RPMI7951 (cell line): ENCODE data around the gene ZBTB42. TPM values are rescaled to one million over a fixed set of nuclear protein-coding genes. Genes with fewer than 3 reads are reported as not detected.

Source experiments
- DNase-seq: peaks from one replicate; pipeline ENCODE4 v3.0.0-alpha.2; 2012; ENCODE audit warnings: low read depth
- total RNA-seq: library from RNA; depleted of rRNA; stranded (reverse); fragments of >200 nt; shearing (Covaris generic); gene quantifications from 2 replicates; pipeline ENCODE4 v1.2.3, GENCODE V29; 2014

The ZBTB42 gene
- total RNA-seq, 1 experiment from 2014 or later = 0.84 TPM

DNA sequence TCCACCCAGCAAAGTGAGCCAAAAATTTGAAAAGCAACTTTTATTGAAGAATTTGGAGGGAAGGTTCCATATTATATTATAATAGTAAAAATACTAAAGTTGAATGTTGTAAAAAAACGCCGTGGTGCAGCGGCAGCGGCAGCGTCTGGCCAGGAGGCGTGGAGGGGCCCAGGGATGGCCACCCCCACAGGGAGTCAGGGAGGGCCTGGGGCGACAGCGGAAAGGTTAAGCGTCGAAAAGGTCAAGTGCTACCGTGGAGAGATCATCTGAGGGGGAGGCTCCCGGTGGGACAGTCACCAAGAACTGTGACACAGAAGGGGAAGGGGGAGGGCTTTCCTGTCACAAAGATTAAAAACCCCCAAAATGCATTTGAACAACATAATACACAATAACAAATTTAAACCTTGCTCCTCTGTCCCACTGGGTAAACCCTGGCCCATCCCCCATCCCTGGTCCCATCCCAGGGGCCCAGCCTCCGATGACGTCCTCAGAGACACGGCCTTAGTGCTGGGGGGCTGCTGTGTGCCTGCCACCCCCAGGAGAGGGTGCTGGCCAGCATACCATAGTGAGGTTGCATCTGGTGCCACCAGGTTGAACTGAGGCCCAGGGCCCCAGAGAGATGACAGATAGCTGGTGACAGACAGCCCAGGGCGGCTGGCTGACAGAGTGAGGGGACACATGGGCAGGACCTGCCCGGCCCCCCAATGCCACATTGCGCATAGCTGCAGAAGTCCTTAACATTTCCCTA, 31.4 kb upstream of the ZBTB42 start:
- no peak for DNase-seq

DNA sequence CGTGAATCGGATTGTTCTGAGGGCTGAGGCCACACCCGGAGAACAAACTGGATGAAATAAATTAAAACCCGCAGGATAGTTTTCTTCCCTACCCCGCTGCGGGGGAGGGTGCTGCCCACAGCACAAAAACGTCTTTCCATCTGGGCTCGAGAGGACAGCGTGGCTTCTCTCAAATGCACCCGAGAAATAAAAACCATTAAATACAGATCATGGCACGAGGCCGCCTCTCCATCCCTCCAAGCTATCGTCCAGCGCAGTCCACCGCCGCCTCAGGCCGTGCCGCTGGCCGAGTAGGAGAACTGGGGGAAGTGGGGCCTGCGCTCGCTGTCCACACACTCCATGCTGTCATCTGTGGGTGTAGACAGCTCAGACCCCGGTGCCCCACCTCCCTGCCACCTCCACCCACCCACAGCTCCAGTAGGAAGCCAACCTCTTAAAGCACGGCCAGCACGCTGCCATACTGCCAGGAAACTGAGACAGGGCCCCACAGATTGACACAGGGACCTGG, 30.8 kb upstream of the ZBTB42 start:
- no peak for DNase-seq

DNA sequence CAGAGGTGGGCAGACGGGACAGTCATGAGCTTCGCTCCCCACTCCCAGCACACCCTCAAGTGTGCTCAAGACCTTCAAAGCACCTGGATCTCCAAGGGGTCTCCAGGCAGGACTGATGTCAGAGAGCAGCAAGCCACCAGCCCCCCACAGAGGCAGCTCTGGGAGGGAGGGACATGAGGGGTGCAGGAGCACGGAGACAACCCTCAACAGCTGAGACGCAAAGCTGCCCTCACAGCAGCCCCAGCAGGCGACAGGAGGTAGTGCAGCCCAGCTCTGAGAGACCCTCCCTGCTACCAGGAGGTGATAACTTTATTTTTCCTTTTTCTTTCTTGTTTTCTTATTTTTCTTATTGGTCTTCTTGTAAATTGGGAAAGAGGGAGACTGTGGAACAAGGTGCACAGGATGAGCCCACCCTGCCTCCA, 30.0 kb upstream of the ZBTB42 start:
- DNase-seq = no peak

DNA sequence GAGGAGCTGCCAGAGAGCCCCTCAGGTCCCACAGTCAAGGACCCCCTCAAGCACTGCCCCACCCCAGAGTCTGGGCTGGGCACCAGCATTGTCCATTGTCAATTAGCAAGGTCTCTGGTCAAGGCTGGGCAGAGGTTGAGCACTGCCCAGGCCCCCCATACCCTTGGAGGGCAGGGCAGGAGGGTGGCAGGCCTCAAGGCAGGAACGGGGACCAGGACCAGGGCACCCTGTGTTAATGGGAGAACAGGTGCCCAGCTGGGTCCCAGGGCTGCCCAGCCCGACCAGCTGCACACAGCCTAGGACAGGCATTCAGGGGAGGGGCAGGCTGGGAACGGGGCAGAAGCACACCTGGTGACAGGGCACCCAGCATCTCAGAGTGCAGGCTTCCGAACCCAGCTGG, 29.5 kb upstream of the ZBTB42 start:
- DNase-seq = no peak

DNA sequence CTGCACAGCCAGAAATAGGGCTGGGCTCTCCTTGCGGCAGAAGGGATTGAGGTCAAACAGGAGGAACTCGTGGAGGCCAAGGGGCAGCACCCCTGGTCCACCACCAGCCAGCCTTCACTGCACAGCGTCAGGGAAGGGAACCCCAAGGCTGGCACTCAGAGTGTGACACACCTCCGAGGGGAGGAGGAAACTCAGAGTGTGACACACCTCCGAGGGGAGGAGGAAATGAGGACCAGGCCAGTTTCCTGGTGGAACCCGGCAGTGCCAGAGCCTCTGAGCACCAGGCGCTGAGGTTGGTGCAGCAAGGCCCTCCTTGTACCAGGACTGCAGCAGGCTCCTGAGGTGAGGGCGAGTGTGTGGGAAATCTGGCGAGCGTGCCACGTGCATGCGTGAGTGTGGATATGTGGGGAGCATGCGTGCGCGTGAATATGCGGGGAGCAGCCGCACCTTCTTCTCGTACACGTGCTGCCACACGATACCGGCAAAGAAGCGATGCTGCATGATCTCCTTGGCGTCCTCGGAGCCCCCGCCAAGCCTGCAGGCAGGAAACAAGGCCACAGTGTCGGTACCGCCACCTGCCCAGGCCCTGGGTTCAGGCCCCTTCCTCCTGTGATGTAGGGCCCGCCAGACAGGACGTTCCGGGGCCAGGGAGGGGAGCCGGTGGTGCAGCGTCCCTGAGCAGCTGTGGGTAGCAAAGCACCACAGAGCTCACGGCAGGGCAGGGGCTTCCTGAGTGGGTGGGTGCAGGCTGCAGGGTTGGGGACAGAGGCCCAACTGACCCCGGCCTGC, 28.8 kb upstream of the ZBTB42 start:
- no peak for DNase-seq

DNA sequence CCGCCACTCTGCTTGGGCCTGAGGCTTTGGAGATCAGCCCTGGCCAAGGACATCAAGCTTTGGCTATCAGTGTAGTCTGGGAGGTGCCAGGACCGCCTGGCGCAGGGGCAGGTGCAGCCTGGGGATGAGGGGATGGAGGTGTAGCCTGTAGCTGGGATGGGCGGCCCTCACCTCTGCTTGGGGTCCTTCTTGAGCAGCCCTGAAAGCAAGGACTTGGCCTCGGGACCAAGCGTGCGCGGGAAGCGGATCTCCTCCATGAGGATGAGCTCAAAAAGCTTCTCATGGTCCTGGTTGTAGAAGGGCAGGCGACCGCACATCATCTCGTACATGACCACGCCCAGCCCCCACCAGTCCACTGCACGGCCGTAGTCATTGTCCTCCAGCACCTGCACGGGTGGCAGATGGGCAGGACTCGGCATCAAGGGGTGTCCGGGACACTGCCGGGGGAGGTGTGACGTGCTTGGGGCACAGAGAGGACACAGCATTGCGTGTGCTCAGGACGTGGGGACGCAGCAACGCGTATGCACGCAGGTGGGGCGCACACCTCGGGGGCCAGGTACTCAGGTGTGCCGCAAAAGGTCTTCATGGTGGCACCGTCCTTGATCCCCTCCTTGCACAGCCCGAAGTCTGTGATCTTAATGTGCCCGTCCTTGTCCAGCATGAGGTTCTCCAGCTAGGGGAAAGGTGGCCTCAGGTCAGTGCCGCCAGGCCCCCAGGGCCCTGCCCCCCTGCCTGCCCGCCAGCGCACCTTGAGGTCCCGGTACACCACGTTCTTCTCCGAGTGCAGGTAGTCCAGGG, 28.0 kb upstream of the ZBTB42 start:
- no peak for DNase-seq

- no peak for DNase-seq
These were observed 27.1 kb upstream of the ZBTB42 start for GRCh38 chr14:104773505-104774452.

- no peak for DNase-seq
These were observed 26.3 kb upstream of the ZBTB42 start for GRCh38 chr14:104774453-104775072.

DNA sequence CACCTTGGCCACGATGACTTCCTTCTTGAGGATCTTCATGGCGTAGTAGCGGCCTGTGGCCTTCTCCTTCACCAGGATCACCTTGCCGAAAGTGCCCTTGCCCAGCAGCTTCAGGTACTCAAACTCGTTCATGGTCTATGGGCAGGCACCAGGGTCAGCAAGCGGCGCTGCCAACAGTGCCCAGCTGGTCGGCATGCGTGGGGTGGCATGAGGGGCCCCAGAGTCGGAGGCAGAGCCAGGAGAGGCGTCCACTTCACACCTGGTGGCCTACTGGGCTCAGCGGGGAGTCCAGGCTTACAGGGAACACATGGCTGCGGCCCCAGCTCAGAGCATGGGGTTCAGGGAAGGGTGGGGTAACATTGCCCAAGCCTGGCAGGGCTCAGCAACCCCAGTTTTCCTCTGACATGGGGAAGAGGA, 25.8 kb upstream of the ZBTB42 start:
- DNase-seq = no peak

- DNase-seq = no peak
These were observed 24.4 kb upstream of the ZBTB42 start for GRCh38 chr14:104776481-104776880.

DNA sequence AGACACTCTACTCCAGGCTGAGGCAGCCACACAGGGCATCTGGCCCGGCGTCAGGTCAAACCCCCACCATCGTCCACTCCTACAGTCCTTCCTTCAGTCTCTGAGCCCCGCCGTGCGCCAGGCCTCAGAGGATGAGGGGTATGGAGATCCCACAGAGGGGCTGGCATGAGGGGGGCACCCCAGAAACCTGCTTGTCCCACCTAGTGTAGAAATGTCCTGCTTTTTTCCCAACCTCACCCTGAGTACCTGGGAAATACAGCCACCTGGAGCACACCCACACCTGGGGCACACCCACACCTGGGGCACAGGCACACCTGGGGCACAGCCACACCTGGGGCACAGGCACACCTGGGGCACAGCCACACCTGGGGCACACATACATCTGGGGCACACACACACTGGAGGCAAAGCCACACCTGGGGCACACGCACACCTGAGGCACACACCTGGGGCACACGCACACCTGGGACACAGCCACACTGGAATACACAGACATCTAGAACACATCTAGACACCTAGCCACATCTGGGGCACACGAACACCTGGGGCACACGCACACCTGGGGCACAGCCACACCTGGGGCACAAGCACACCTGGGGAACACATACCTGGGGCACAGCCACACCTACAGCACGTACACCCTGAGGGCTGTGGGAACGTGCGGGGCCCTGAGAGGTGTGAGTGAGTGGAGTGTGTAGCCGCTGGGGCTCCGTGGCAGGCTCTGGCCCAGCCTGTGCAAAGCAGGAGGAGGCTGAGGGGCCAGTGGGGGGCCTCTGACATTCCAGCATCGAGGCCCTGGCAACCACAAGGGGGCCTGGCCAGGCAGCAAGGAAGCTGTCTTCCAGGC, 23.7 kb upstream of the ZBTB42 start:
- no peak for DNase-seq

DNA sequence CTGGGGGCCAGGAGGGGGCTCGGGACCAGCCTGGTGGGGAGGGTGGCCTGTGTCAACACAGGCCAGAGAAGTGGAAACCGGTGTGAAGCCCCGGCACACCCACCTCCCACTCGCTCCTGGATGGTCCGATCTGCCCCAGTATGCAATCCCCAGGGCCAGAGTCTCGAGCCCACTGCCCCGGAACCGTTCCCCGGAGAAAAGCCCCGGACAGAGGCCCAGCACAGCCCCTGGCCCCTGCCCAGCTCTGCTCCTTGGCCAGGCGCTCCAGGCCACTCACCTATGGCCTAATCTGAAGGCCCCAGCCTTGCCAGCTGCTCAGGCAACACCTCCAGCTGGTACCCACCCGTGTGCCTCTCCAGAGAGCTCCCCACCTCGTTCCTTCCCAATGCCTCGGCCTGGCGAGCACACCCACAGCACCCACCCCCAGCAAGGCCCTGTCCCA, 23.1 kb upstream of the ZBTB42 start:
- DNase-seq = no peak

DNA sequence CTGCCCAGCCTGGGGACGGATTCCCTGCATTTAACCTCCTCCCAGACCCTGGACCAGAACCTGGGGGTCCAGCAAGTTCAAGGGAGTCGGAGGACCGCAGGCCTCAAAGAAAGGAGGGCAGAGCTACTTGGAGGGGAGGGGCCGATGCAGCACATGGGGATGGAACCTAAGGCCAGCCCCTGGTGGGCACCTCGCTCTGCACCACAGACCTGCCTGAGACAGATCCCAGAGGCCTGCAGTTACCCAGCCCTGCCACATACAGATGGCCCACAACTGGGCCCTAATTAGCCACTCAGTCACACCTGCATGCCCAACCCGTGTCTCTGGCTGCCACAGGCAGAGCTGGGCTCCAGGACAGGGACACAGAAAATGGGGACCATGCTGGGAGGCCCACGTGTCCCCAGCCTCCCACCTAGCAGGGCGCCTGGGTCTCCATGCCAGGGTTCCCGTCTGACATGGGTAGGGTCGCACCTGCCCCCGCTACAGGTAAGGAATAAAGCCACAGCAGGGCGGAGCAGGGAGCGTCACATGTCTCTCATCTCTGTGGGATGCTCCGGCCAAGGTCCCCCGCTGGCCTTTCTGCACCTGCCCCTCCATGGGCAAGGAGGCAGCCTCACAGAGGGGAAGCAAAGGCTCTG, 22.1 kb upstream of the ZBTB42 start:
- DNase-seq = no peak

GRCh38 chr14:104779776-104780512, 21.0 kb upstream of the ZBTB42 start:
- no peak for DNase-seq

DNA sequence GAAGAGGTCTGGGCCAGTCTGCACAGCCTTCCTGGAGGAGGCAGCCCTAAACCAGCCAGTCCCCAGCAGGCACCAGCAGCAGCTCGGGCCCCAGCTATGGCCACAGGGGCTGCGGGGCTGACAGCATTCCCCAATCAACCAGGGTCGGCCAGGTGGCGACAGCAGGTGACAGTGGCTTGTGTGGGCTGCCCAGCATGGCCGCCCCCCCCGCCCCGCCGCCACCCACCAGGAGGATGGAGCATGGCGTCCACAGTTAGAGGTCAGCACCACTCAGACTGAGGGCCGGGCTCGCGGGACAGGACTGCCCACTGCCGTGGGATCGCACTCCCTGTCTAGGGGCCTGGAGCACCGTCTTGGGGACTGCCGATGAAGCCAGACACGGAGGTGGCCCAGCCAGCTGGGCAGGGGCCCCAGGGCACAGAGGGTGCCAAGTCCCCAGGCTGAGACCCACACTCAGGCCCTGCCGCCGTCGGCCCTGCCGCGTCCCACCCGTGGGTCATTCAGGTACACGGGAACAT, 20.3 kb upstream of the ZBTB42 start:
- no peak for DNase-seq

GRCh38 chr14:104781271-104782077, 19.4 kb upstream of the ZBTB42 start:
- DNase-seq = no peak
